Activated T-cell treated with anti-CD3 and anti-CD28 coated beads, Interleukin-2, amount 50 U/mL, for 72 hours (primary cell): ENCODE data around the gene FBXO31. TPM values are rescaled to one million over a fixed set of nuclear protein-coding genes. Genes with fewer than 3 reads are reported as not detected.
A peak's percentile ranks its signal among the peaks of the same experiment; 100 is the strongest.

ENCODE experiments used
- ATAC-seq, 2 donors: fragments of 150-1000 bp; cut with Tn5 transposase; replicated peaks in 1 of 2; 2 replicates each; pipeline ENCODE4 v1.10.0; 2021; ENCODE audit warnings: moderate library complexity in 2 of 2, mild to moderate bottlenecking in 1 of 2
- DNase-seq, 2 donors: peaks; one replicate each; pipeline ENCODE4 v3.0.0; 2021 to 2022; ENCODE audit warnings: mixed read lengths in 1 of 2
- H3K27ac Mint-ChIP-seq: one replicate; pipeline ENCODE4 v1.8.0; 2022; ENCODE audit warnings: mild to moderate bottlenecking, moderate library complexity, mixed read lengths
- H3K27me3 Mint-ChIP-seq: one replicate; pipeline ENCODE4 v1.8.0; 2022; ENCODE audit warnings: low read depth, mixed read lengths
- H3K36me3 Mint-ChIP-seq, 2 donors: one replicate each; pipeline ENCODE4 v1.8.0; 2022; ENCODE audit warnings: mixed read lengths in 2 of 2, mild to moderate bottlenecking in 1 of 2; ENCODE audit not compliant: insufficient read depth in 2 of 2
- H3K4me1 Mint-ChIP-seq: one replicate; pipeline ENCODE4 v1.8.0; 2022; ENCODE audit warnings: low read depth, mixed read lengths
- H3K4me3 Mint-ChIP-seq, 2 donors: one replicate each; pipeline ENCODE4 v1.8.0; 2022; ENCODE audit warnings: mild to moderate bottlenecking in 2 of 2, mixed read lengths in 2 of 2, moderate library complexity in 2 of 2
- H3K9me3 Mint-ChIP-seq, 2 donors: one replicate each; pipeline ENCODE4 v1.8.0; 2022; ENCODE audit warnings: mixed read lengths in 2 of 2
- total RNA-seq, 2 donors: library from RNA; stranded (reverse); gene quantifications; one replicate each; pipeline ENCODE4 v1.2.3, GENCODE V29; 2022

Gene FBXO31
- total RNA-seq, 2 donors from 2014 or later: 33.7 to 36.8 TPM

DNA sequence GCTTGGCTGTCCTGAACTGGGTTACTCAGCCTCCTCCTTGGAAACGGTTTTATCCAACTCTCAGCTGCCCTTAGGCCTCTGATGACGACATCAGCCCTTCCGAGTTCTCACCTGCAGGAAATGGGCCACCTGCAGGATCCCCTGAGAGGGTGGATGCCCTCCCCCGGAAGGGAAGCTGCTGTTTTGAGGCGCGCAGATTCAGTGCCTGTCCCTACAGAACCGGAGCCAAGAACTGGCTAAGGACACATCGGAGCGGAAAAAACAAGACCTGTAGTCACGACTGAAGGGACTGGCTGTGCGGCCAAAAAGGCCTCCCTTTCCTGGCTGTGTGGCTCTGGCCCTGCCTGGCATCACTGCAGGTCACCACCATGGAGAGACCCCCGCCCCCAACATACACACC, 54.7 kb downstream of the FBXO31 start:
- H3K4me1 Mint-ChIP-seq: no peaks in the 10 kb centered on the region
- H3K9me3 Mint-ChIP-seq: no peaks in the 10 kb centered on the region
- H3K27me3 Mint-ChIP-seq: no peaks in the 10 kb centered on the region
- H3K4me3 Mint-ChIP-seq: no peak overlapping the region
- peak overlapping the region; percentile 44 for H3K27ac Mint-ChIP-seq
- H3K36me3 Mint-ChIP-seq: peaks cover 0 to 1% of the 10 kb centered on the region in 2 donors
- no peak for DNase-seq
- no peak for ATAC-seq

DNA sequence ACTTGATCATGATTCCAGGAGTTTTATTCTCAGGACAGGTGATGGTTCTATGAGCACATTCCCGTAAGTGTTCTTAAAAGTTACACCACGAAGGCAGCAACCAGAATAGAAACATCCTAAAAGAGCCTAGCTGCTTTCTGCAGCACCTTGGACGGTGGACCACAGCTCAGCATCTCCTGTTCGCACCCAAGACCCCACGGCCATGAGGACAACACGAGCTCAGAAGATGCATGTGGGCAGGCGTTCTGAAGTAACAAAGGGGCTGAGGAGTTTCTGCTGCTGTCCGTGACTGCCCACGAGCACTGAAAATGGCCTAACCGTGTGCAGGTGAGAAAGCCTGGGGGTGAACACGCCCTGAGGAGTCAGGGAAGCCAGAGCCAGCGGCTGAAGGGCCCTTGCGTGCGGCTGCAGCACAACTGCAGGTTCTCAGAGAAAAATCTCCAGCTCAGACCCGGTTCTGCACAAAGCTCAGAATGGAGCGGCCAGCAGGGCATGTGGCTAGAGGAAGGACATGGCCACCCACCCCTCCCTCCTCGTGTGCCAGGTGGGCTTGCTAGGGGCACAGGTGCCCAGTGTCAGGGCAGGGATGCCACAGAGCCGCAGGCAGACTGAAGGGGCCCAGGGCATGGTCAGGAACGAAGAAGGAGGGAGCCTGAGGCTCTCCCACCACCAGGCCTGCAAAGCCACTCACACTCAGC, 55.6 kb downstream of the FBXO31 start:
- Mint-ChIP-seq H3K36me3 (peaks cover 0 to 1% of the 10 kb centered on the region in 2 donors), H3K4me1 (no peaks in the 10 kb centered on the region), H3K27me3 (no peaks in the 10 kb centered on the region), H3K9me3 (no peaks in the 10 kb centered on the region), H3K27ac (no peak overlapping the region), H3K4me3 (no peak overlapping the region)
- DNase-seq (no peak), ATAC-seq (no peak)

DNA sequence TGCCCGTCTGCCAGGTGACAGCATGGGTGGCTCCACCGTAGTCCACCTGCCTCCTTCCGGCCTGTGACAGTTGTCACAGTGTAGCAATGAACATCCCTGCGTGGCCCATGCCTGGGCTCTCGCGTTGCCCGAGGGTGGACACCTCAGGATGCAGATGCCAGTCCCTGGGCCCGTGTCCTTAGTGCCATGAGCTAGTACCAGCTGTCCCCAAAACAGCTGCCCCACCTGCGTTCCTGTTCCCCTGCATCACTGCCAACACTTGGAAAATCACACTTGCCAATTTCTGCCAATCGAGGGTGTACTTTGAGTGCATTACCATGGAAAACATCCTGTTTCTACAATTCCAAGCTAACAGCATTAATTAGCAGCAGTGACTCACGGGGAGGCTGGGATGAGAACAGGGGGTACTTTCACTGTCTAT, 57.4 kb downstream of the FBXO31 start:
- no peaks in the 10 kb centered on the region for H3K4me1 Mint-ChIP-seq
- H3K4me3 Mint-ChIP-seq: no peak overlapping the region
- ATAC-seq (no peak), DNase-seq (no peak)
- H3K9me3 Mint-ChIP-seq: no peaks in the 10 kb centered on the region
- H3K27me3 Mint-ChIP-seq: no peaks in the 10 kb centered on the region
- H3K27ac Mint-ChIP-seq: peak overlapping the region; percentile 84
- peaks cover 0 to 1% of the 10 kb centered on the region in 2 donors for H3K36me3 Mint-ChIP-seq

DNA sequence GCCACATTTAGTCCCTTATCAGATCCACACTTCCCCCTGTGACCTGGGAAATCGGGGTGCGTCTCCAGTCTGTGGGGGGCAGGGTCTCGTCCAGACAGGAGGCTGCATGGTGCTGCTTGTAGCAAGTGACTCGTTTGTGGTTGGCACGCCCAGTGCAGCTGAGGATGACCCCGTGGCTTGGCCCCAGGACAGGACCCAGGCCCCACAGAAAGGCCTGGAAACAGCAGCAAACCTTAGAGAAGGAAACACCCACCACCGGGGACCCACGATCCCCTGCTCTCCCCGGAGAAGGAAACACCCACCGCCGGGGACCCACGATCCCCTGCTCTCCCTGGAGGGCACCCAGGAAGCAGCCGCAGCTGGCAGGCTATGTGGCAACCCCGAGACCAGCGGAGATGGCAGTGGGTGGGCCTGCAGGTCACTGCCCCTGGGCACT, 58.1 kb downstream of the FBXO31 start:
- peaks cover 0 to 1% of the 10 kb centered on the region in 2 donors for H3K36me3 Mint-ChIP-seq
- no peak for DNase-seq
- no peaks in the 10 kb centered on the region for H3K9me3 Mint-ChIP-seq
- H3K4me3 Mint-ChIP-seq: no peak overlapping the region
- ATAC-seq: no peak
- H3K4me1 Mint-ChIP-seq: no peaks in the 10 kb centered on the region
- no peak overlapping the region for H3K27ac Mint-ChIP-seq
- no peaks in the 10 kb centered on the region for H3K27me3 Mint-ChIP-seq

DNA sequence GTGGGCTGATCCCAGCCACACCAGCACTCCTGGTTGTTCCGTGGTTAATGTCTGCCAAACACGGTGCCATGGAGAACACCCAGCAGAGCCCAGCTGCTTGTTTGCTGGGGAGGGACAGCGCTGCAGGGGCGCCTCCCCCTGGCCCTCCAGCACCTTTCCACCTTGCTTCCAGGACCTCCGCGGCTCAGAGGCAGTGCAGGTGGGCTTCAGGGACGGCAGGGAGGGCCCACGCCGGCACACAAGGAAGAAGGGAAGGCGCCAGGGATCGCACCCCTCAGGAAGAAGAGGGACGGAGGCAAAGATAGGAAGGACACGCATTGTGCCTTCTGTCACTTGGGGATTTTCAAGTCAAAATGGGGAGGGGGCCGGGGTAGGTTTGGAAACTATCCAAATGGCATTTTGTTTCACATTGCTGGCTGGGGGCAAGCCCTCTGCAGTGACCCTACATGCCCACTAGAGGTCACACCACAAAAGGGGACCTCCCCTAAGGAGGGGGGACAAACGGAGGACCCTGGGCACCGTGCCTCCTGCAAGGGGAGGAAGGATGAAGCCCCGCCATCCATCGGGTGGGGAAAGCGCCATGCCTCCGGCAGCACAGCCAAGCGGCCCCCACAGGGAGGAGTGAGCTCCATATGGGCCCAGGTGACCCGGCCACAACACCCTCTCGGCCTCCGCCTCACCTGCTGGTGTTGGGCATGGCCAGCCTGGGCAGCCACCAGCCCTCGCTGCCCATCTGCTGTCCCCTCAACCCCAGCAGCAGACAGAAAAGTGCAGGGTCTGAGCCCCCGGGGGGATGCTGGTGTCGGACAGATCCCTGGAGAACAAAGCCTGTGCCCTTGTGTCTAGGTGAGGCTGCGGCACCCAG, 58.9 kb downstream of the FBXO31 start:
- no peak overlapping the region for H3K27ac Mint-ChIP-seq

DNA sequence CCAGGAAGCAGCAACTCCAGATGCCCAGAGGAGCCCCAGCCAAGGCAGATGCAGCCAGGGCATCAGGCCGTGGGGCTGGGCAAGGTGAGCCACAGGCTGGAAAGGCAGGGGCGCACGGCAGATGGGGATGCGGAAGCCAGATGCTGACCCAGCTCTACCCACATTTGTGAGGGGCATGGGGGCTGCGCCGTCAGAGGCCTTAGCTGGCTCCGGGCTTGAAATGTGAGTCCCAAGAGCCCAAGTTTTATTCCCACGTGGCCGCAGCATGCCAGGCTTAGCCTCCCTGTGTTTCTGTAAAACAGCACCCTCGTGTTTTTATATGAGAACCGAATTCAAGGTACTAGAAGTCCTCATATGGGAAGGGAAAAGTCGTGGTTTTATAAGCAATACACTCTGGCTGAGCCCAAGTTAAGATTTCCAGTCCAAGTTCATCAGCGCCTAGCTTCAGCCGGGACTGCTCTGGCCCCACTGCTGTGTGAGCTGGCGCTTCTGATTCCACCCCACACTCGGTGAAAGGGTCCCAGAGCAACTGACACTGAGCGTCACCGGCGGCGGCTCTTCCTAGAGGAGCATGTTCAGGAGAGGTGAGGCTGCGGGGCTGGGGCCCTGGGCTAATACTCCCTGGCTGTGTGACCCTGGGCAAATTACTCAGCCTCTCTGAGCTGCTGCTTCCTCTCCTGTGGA, 59.7 kb downstream of the FBXO31 start:
- no peaks in the 10 kb centered on the region for H3K9me3 Mint-ChIP-seq
- no peak overlapping the region for H3K4me3 Mint-ChIP-seq
- H3K36me3 Mint-ChIP-seq: peaks cover 0 to under 1% of the 10 kb centered on the region in 2 donors
- DNase-seq: no peak
- no peaks in the 10 kb centered on the region for H3K27me3 Mint-ChIP-seq
- ATAC-seq: no peak
- peaks cover 3% of the 10 kb centered on the region for H3K4me1 Mint-ChIP-seq
- H3K27ac Mint-ChIP-seq: no peak overlapping the region

More for the DNA sequence above, 58.9 kb downstream of the FBXO31 start:
- Mint-ChIP-seq H3K4me3 (no peak overlapping the region), H3K9me3 (no peaks in the 10 kb centered on the region), H3K4me1 (no peaks in the 10 kb centered on the region), H3K27me3 (no peaks in the 10 kb centered on the region), H3K36me3 (peaks cover 0 to 1% of the 10 kb centered on the region in 2 donors)
- peak; percentile 41 to 50 for DNase-seq
- ATAC-seq: peak; percentile 68 to 73

DNA sequence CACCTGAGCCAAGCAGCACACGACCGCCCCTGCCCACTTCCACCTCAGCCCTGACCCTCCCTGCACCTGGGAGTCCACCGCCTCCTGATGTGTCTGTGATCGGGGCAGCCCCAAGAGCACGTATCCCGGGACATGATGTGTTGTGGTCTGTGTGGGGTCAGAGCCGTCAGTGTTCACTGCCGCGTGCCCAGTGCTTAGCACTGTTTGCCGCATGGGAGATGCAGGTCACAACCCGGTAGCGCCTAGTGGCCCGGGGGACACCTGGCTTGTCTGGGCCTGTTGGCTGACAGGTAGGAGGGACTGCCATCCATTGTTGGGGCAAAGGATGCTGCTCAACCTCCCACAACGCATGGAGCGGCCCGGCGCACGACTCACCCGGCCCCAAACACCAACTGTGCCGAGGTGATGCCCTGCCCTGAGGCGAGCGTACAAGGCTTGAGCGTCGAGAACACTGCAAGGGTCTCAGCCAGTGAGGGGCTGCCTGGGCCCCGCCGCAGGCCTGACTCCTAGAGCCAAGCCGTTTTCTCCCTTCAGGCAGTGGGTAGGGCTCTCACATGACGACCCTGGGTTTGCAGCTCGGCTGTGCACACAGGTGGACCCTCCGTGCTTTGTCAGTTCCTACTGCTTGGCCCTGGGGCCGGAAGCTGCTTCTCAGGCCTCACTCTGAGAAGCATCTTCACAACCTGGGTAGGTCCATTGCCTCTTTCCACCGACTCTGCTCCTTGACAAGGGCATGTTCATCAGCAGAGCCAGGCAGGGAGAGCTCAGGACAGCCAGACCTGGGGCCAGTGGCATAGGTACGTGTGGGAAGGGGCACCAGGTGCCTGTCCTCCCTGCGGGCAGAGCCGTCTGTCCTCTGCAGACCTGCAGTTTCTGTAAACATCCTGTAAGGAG, 60.5 kb downstream of the FBXO31 start:
- Mint-ChIP-seq H3K4me1 (peaks cover 11% of the 10 kb centered on the region), H3K27me3 (no peaks in the 10 kb centered on the region), H3K27ac (no peak overlapping the region), H3K9me3 (no peaks in the 10 kb centered on the region), H3K36me3 (peaks cover 2% of the 10 kb centered on the region in 2 donors), H3K4me3 (no peak overlapping the region)
- DNase-seq (no peak), ATAC-seq (no peak)

DNA sequence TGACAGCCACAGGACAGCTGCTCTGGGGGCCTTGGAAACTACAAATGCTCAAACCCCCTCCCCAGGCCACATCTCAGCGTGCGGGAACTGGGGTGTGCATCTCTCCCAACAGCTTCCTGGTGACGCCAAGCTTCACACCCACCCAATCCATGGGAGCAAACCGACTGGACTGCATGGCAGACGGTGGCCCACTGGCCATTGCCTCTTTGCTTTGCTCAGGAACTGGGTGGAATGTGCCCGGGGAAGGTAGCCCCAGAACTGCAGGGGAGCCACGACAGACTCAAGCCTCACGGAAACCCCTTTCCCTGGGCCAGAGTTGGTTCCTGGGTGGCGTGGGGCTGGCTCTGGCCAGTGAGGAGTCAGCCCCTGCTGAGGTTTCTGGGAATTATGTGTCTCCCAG, 61.2 kb downstream of the FBXO31 start:
- Mint-ChIP-seq H3K4me1 (peaks cover 13% of the 10 kb centered on the region), H3K4me3 (no peak overlapping the region), H3K9me3 (no peaks in the 10 kb centered on the region), H3K27me3 (no peaks in the 10 kb centered on the region), H3K27ac (no peak overlapping the region), H3K36me3 (peaks cover 2 to 6% of the 10 kb centered on the region in 2 donors)
- no peak for ATAC-seq
- DNase-seq: no peak

DNA sequence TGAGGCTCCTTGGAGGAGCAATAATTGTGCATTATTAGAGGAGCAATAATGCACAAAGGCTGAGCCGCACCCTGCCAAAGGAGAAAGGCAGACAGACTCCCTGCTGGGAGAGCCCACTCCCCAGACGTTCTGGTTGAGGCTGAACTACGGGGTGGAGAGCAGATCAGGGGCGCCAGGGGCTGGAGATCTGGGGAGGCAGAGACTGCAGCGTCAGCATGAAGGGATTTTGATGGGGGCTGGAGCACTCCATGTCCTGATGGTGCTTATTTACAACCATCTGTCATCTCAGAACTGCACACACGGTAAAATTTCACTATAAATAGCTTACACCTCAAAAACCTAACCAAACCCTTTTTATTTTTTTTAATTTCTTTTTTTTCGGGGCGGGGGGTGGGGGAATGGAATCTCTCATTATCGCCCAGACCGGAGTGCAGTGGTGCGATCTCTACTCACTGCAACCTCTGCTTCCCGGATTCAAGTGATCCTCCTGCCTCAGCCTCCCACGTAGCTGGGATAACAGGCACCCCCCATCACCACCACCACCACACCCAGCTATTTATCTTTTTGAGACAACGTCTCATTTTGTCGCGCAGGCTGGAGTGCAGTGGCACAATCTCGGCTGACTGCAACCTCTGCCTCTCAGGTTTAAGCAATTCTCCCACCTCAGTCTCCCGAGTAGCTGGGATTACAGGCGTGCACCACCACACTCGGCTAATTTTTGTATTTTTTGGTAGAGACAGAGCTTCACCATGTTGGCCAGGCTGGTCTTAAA, 62.1 kb downstream of the FBXO31 start:
- no peak overlapping the region for H3K27ac Mint-ChIP-seq
- ATAC-seq (no peak), DNase-seq (no peak)
- no peaks in the 10 kb centered on the region for H3K9me3 Mint-ChIP-seq
- no peaks in the 10 kb centered on the region for H3K27me3 Mint-ChIP-seq
- peaks cover 15% of the 10 kb centered on the region for H3K4me1 Mint-ChIP-seq
- peaks cover 2 to 6% of the 10 kb centered on the region in 2 donors for H3K36me3 Mint-ChIP-seq
- H3K4me3 Mint-ChIP-seq: no peak overlapping the region

DNA sequence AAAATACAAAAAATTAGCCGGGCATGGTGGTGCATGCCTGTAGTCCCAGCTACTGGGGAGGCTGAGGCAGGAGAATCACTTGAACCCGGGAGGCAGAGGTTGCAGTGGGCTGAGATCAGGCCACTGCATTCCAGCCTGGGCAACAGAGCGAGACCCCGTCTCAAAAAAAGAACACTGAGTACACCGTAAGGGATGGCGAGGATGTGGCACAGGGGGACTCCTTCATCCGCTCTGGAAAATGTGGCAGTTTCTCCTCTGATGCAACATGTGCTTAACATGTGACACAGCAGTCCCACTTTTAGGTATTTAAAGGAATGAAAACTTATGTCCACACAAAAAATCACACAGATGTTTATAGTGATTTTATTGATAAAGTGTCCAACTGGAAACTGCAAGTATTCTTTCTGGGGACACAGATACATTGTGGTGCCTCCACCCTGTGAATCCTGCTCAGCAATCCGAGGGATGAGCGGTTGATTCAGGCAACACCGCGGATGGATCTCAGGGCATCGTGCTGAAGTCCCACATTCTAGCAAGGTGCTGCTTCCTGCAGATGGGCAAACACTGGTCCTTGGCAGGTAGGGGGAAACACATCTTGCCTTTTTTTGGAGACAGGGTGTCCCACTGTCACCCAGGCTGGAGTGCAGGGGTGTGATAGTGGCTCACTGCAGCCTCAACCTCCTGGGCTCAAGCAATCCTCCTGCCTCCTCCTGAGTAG, 62.9 kb downstream of the FBXO31 start:
- DNase-seq (no peak), ATAC-seq (no peak)
- peaks cover 2 to 6% of the 10 kb centered on the region in 2 donors for H3K36me3 Mint-ChIP-seq
- H3K9me3 Mint-ChIP-seq: no peaks in the 10 kb centered on the region
- no peak overlapping the region for H3K4me3 Mint-ChIP-seq
- peaks cover 24% of the 10 kb centered on the region for H3K4me1 Mint-ChIP-seq
- no peaks in the 10 kb centered on the region for H3K27me3 Mint-ChIP-seq
- H3K27ac Mint-ChIP-seq: no peak overlapping the region

DNA sequence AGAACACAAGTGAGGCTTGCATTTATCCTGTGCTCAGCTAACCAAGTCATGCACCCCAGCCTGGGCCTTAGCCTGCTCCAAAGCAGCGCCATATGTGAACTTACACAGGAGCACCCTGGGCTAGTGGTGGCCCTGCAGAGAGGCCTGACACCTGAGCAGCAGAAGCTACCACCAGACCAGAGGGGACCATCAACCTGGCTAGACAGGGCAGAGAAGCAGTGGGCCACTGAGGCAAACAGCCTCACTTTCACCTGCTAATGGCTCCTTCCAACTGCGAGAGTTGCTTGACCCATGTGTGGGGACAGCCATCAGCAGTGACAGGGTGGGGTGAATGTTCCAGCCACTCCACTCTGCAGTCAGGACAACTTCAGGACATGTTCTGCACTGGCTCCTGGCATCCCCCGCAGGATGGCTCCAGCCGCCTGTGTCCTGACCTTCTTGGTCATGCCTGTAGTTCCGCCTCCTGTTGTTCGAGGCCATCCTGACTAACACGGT, 63.5 kb downstream of the FBXO31 start:
- Mint-ChIP-seq H3K4me3 (no peak overlapping the region), H3K9me3 (no peaks in the 10 kb centered on the region), H3K36me3 (peaks cover 2 to 6% of the 10 kb centered on the region in 2 donors), H3K27me3 (no peaks in the 10 kb centered on the region), H3K27ac (no peak overlapping the region), H3K4me1 (peaks cover 24% of the 10 kb centered on the region)
- ATAC-seq (no peak), DNase-seq (no peak)
